Activated CD4-positive, alpha-beta memory T cell treated with anti-CD3 and anti-CD28 coated beads, Interleukin-2, amount 10 ng/mL, durations not matched to agents 7 days and 5 days (primary cell): ENCODE results near the gene AMHR2. TPM values are rescaled to one million over a fixed set of nuclear protein-coding genes. Genes with fewer than 3 reads are reported as not detected.
"Not testable (repeated sequence)": the region's sequence is repeated elsewhere in the genome, so short reads cannot be mapped to it uniquely, and the experiment has no call there.

Experiments used
- CTCF ChIA-PET: fragments of 350-600 bp; sonication (Branson Sonifier 250); formaldehyde crosslinking; loops from one replicate; lab custom pipeline; 2021; ENCODE audit warnings: antibody characterized with exemption, inconsistent platforms; lab: Charles Lee
- POLR2A ChIA-PET: fragments of 350-600 bp; sonication (Branson Sonifier 250); formaldehyde crosslinking; loops from one replicate; lab custom pipeline; 2021; ENCODE audit warnings: antibody characterized with exemption; lab: Charles Lee
- DNase-seq: peaks from one replicate; pipeline ENCODE4 v3.0.0-alpha.2; 2020
- H3K27ac Mint-ChIP-seq: one replicate; pipeline ENCODE4 v1.8.0; 2021; ENCODE audit warnings: mild to moderate bottlenecking, mixed read lengths
- H3K27me3 Mint-ChIP-seq: one replicate; pipeline ENCODE4 v1.8.0; 2021; ENCODE audit warnings: mixed read lengths
- H3K36me3 Mint-ChIP-seq: one replicate; pipeline ENCODE4 v1.8.0; 2021; ENCODE audit warnings: low read depth, mixed read lengths
- H3K4me1 Mint-ChIP-seq: one replicate; pipeline ENCODE4 v1.8.0; 2021; ENCODE audit warnings: mixed read lengths
- H3K4me3 Mint-ChIP-seq: one replicate; pipeline ENCODE4 v1.8.0; 2021; ENCODE audit warnings: mild to moderate bottlenecking, mixed read lengths
- H3K9me3 Mint-ChIP-seq: one replicate; pipeline ENCODE4 v1.8.0; 2021; ENCODE audit warnings: mixed read lengths
- total RNA-seq, 2 experiments: library from RNA; stranded (reverse); gene quantifications; one replicate each; pipeline ENCODE4 v1.2.3, GENCODE V29; 2021

Gene AMHR2
- total RNA-seq, 2 experiments from 2014 or later: not detected

GRCh38 chr12:53386381-53386780, 37.3 kb upstream of the AMHR2 start:
- H3K4me3 Mint-ChIP-seq: peak overlapping the region; percentile 51
- CTCF ChIA-PET: interaction anchor here (0.7 to 4.0 kb wide), 6 partner anchors 34 to 320 kb away, joined by 3 to 26 read pairs (median 4); partner anchors contain the start of gene AAAS
- DNase-seq, H3K27ac Mint-ChIP-seq, H3K9me3 Mint-ChIP-seq, H3K27me3 Mint-ChIP-seq: not testable (repeated sequence)
- H3K36me3 Mint-ChIP-seq: peaks cover 60% of the 10 kb centered on the region
- POLR2A ChIA-PET: interaction anchor here (2.0 kb wide), 1 partner anchor 34 kb away, joined by 5 read pairs; no protein-coding TSS in a partner anchor
- peaks cover 73% of the 10 kb centered on the region for H3K4me1 Mint-ChIP-seq

DNA sequence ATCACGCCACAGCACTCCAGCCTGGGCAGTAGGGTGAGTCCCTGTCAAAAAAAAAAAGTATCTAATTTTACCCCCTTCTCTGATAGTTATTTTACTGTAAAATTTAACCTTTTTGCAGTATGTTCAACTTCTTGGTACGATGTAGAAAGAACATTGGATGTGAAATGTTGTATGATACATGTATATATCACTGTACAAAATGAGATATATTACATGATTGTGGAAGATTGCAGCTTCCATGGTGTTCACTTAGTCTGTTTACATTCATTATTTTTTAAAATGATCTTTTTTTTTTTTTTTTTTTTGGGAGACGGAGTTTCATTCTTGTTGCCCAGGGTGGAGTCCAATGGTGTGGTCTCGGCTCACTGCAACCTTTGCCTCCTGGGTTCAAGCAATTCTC, 34.7 kb upstream of the AMHR2 start:
- no peak for DNase-seq
- CTCF ChIA-PET: interaction anchor here (2.4 to 4.0 kb wide), 2 partner anchors 32 to 36 kb away, joined by 11 to 26 read pairs; no protein-coding TSS in a partner anchor
- POLR2A ChIA-PET: interaction anchor here (0.8 kb wide), 1 partner anchor 9 kb away, joined by 3 read pairs; no protein-coding TSS in a partner anchor
- Mint-ChIP-seq H3K27ac (no peak overlapping the region), H3K9me3 (no peaks in the 10 kb centered on the region), H3K4me3 (no peak overlapping the region), H3K4me1 (peaks cover 53% of the 10 kb centered on the region), H3K36me3 (peaks cover 40% of the 10 kb centered on the region), H3K27me3 (no peaks in the 10 kb centered on the region)

DNA sequence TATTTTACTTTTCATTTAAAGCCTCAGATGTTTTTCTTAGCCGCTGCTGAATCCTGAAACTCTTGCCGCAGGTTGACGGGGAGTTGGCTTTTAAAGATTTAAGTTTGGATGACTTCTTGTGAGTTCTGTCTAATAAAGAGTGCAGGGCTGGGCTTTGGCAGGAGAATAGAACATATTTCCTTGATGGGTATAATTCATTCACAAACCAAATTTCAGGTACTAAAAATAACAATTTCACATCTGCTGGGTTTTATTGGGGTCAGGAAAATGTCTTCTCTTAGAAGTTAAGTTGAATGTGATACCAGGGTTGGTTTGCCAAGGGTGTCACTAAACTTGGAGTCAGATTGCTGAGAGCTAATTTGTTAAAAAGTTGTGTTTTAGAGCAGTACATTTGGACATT, 34.0 kb upstream of the AMHR2 start:
- POLR2A ChIA-PET: interaction anchor here (1.2 kb wide), 1 partner anchor 11 kb away, joined by 3 read pairs; no protein-coding TSS in a partner anchor
- no peaks in the 10 kb centered on the region for H3K9me3 Mint-ChIP-seq
- peaks cover 34% of the 10 kb centered on the region for H3K36me3 Mint-ChIP-seq
- no peak overlapping the region for H3K4me3 Mint-ChIP-seq
- H3K4me1 Mint-ChIP-seq: peaks cover 47% of the 10 kb centered on the region
- no peak for DNase-seq
- H3K27me3 Mint-ChIP-seq: no peaks in the 10 kb centered on the region
- no peak overlapping the region for H3K27ac Mint-ChIP-seq
- CTCF ChIA-PET: no interaction called here

- ChIA-PET POLR2A (no interaction called here), CTCF (interaction anchor here (0.6 to 1.3 kb wide), 3 partner anchors 39 to 70 kb away, joined by 4 to 12 read pairs (median 4); partner anchors contain the start of gene AAAS)
- DNase-seq: no peak
- peaks cover 38% of the 10 kb centered on the region for H3K4me1 Mint-ChIP-seq
- H3K4me3 Mint-ChIP-seq: no peak overlapping the region
- no peak overlapping the region for H3K27ac Mint-ChIP-seq
- peaks cover 31% of the 10 kb centered on the region for H3K36me3 Mint-ChIP-seq
- no peaks in the 10 kb centered on the region for H3K9me3 Mint-ChIP-seq
- no peaks in the 10 kb centered on the region for H3K27me3 Mint-ChIP-seq
Observed at GRCh38 chr12:53391724-53392123, 31.9 kb upstream of the AMHR2 start.

GRCh38 chr12:53399896-53400295, 23.8 kb upstream of the AMHR2 start:
- POLR2A ChIA-PET: no interaction called here

GRCh38 chr12:53402351-53402750, 21.3 kb upstream of the AMHR2 start:
- POLR2A ChIA-PET, DNase-seq, H3K4me1 Mint-ChIP-seq, H3K27ac Mint-ChIP-seq, H3K4me3 Mint-ChIP-seq, H3K27me3 Mint-ChIP-seq, H3K9me3 Mint-ChIP-seq: not testable (repeated sequence)
- CTCF ChIA-PET: interaction anchor here (0.9 kb wide), 1 partner anchor 50 kb away, joined by 3 read pairs; no protein-coding TSS in a partner anchor
- H3K36me3 Mint-ChIP-seq: peaks cover 30% of the 10 kb centered on the region

More at GRCh38 chr12:53399896-53400295, 23.8 kb upstream of the AMHR2 start:
- H3K4me3 Mint-ChIP-seq: no peak overlapping the region
- H3K9me3 Mint-ChIP-seq: no peaks in the 10 kb centered on the region
- H3K36me3 Mint-ChIP-seq: peaks cover 22% of the 10 kb centered on the region
- CTCF ChIA-PET: interaction anchor here (1.0 to 1.2 kb wide), 2 partner anchors 48 to 79 kb away, joined by 3 to 7 read pairs; partner anchors contain the start of gene AAAS
- H3K27ac Mint-ChIP-seq: no peak overlapping the region
- peaks cover 7% of the 10 kb centered on the region for H3K4me1 Mint-ChIP-seq
- no peak for DNase-seq
- H3K27me3 Mint-ChIP-seq: no peaks in the 10 kb centered on the region

DNA sequence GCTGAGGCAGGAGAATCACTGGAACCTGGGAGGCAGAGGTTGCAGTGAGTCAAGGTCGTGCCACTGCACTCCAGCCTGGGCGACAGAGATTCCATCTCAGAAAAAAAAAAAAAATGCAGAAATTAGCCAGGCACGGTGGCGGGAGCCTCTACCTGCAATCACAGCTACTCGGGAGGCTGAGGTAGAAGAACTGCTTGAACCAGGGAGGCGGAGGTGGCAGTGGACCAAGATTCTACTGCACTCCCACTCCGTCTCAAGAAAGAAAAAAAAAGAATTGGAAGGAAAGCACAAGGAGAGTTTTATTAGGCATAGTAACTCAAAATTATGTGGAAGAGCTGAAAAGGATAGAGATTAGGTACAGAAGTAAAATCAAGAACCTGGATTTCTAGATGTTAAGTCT, 20.8 kb upstream of the AMHR2 start:
- H3K4me1 Mint-ChIP-seq: peaks cover 3% of the 10 kb centered on the region
- H3K4me3 Mint-ChIP-seq: no peak overlapping the region
- POLR2A ChIA-PET: no interaction called here
- no peak overlapping the region for H3K27ac Mint-ChIP-seq
- CTCF ChIA-PET: interaction anchor here (0.9 kb wide), 1 partner anchor 37 kb away, joined by 3 read pairs; no protein-coding TSS in a partner anchor
- H3K36me3 Mint-ChIP-seq: peaks cover 30% of the 10 kb centered on the region
- H3K27me3 Mint-ChIP-seq: no peaks in the 10 kb centered on the region
- no peak for DNase-seq
- no peaks in the 10 kb centered on the region for H3K9me3 Mint-ChIP-seq

- ChIA-PET CTCF (interaction anchor here (0.6 to 2.7 kb wide), 5 partner anchors 8 to 87 kb away, joined by 3 to 13 read pairs (median 4); no protein-coding TSS in a partner anchor), POLR2A (no interaction called here)
- no peak for DNase-seq
- Mint-ChIP-seq H3K27me3 (no peaks in the 10 kb centered on the region), H3K36me3 (peaks cover 55% of the 10 kb centered on the region), H3K9me3 (no peaks in the 10 kb centered on the region), H3K4me1 (peaks cover 18% of the 10 kb centered on the region), H3K4me3 (no peak overlapping the region), H3K27ac (no peak overlapping the region)
Observed at GRCh38 chr12:53410951-53411350, 12.7 kb upstream of the AMHR2 start.

DNA sequence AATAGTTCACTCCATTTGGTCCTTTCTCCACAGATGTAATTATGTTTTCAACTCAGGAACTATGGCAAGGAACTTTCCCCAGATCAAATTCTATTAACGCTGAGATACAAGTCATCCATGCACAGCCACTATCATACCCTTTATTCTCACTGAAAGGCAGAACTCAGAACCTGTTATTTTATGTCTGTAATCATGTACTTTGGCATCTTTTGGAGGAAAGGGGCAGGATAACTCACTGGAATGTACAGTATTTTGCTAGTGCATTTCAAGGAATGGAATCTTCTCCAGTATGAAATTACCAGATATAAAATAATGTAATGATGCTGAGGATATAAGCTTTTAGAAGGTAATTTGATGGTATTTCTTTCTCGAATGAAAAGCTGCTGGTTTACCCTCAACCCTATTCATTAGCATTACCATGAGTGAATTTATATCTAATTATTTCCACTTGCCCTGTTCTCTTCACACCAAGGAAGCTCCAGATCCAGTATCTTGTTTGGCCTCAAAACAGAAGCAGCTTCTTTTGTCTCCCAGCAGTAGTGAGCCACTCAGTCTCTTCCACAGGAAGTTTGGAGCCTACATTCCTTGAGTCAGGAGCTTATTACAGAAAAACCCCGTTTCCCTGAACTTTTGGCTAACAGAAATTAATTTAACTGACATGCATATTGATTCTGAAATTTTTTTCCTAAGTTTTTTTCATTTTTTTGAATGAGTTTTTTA, 10.0 kb upstream of the AMHR2 start:
- Mint-ChIP-seq H3K4me3 (peak overlapping the region; percentile 44), H3K27me3 (no peaks in the 10 kb centered on the region), H3K4me1 (peaks cover 21% of the 10 kb centered on the region), H3K27ac (peak overlapping the region; percentile 61), H3K9me3 (no peaks in the 10 kb centered on the region), H3K36me3 (peaks cover 45% of the 10 kb centered on the region)
- ChIA-PET POLR2A (interaction anchor here (0.7 to 2.5 kb wide), 3 partner anchors 34 to 62 kb away, joined by 3 to 13 read pairs (median 3); partner anchors contain the start of gene SP1), CTCF (interaction anchor here (0.7 to 2.1 kb wide), 4 partner anchors 9 to 92 kb away, joined by 3 to 8 read pairs (median 6); partner anchors contain the start of gene AAAS)
- no peak for DNase-seq

GRCh38 chr12:53414756-53415417, 8.8 kb upstream of the AMHR2 start:
- Mint-ChIP-seq H3K27ac (no peak overlapping the region), H3K4me1 (peaks cover 30% of the 10 kb centered on the region), H3K27me3 (peaks cover 4% of the 10 kb centered on the region), H3K36me3 (peaks cover 39% of the 10 kb centered on the region), H3K4me3 (no peak overlapping the region), H3K9me3 (no peaks in the 10 kb centered on the region)
- ChIA-PET POLR2A (interaction anchor here (1.4 to 2.5 kb wide), 2 partner anchors 35 to 69 kb away, joined by 3 to 13 read pairs; partner anchors contain the start of gene SP1), CTCF (interaction anchor here (0.9 to 2.1 kb wide), 3 partner anchors 34 to 63 kb away, joined by 3 to 8 read pairs (median 3); no protein-coding TSS in a partner anchor)
- no peak for DNase-seq

- ChIA-PET POLR2A (interaction anchor here (1.4 to 2.5 kb wide), 2 partner anchors 36 to 70 kb away, joined by 3 to 13 read pairs; partner anchors contain the start of gene SP1), CTCF (interaction anchor here (0.7 to 2.1 kb wide), 4 partner anchors 61 to 71 kb away, joined by 3 to 8 read pairs (median 3); no protein-coding TSS in a partner anchor)
- Mint-ChIP-seq H3K36me3 (peaks cover 31% of the 10 kb centered on the region), H3K4me1 (peaks cover 34% of the 10 kb centered on the region)
- not testable (repeated sequence) for H3K27ac Mint-ChIP-seq, DNase-seq, H3K9me3 Mint-ChIP-seq, H3K27me3 Mint-ChIP-seq, H3K4me3 Mint-ChIP-seq
Observed at GRCh38 chr12:53415752-53416389, 7.8 kb upstream of the AMHR2 start.

- ChIA-PET POLR2A (interaction anchor here (1.2 to 2.7 kb wide), 4 partner anchors 12 to 64 kb away, joined by 3 to 10 read pairs (median 6); partner anchors contain the start of gene SP1), CTCF (interaction anchor here (0.6 to 1.9 kb wide), 5 partner anchors 65 to 239 kb away, joined by 3 to 13 read pairs (median 5); partner anchors contain the start of gene AAAS)
- H3K27ac Mint-ChIP-seq: not testable (repeated sequence)
Observed at GRCh38 chr12:53417291-53417816, 6.3 kb upstream of the AMHR2 start.

More at GRCh38 chr12:53417291-53417816, 6.3 kb upstream of the AMHR2 start:
- not testable (repeated sequence) for H3K9me3 Mint-ChIP-seq, DNase-seq, H3K4me3 Mint-ChIP-seq, H3K27me3 Mint-ChIP-seq
- Mint-ChIP-seq H3K4me1 (peaks cover 33% of the 10 kb centered on the region), H3K36me3 (peaks cover 16% of the 10 kb centered on the region)
